NCI-H2196 treated with DMSO at 0.1 percent for 48 hours (cell line): ENCODE results near the gene CD69.

Experiments used
- DNase-seq: peaks from one replicate; lab custom pipeline; 2025; ENCODE audit not compliant: unreplicated experiment; lab: John Stamatoyannopoulos, UW

Gene CD69

GRCh38 chr12:9760699-9761418 lies at the start of gene CD69:
CD69 (minus strand) TSS chr12:9760901; CDS start chr12:9760820, 81 bp downstream.
- no peak for DNase-seq

GRCh38 chr12:9809866-9810265 lies 49.2 kb upstream of the CD69 start:
- no peak for DNase-seq

- no peak for DNase-seq
Observed at GRCh38 chr12:9809338-9809737, 48.6 kb upstream of the CD69 start.

GRCh38 chr12:9808504-9808903 lies 47.8 kb upstream of the CD69 start:
- DNase-seq = no peak

GRCh38 chr12:9806714-9807113 lies 46.0 kb upstream of the CD69 start:
- DNase-seq = no peak

GRCh38 chr12:9805883-9806282 lies 45.2 kb upstream of the CD69 start:
- no peak for DNase-seq

GRCh38 chr12:9799961-9800360 lies 39.3 kb upstream of the CD69 start:
- no peak for DNase-seq

GRCh38 chr12:9797722-9798619 lies 37.3 kb upstream of the CD69 start:
- peak; percentile 0 for DNase-seq

- DNase-seq = no peak
Observed at GRCh38 chr12:9796971-9797370, 36.3 kb upstream of the CD69 start.

- no peak for DNase-seq
Observed at GRCh38 chr12:9796346-9796745, 35.6 kb upstream of the CD69 start.

GRCh38 chr12:9795945-9796344 lies 35.2 kb upstream of the CD69 start:
- no peak for DNase-seq

- DNase-seq = no peak
Observed at GRCh38 chr12:9794484-9795093, 33.9 kb upstream of the CD69 start.

GRCh38 chr12:9793779-9794395 lies 33.2 kb upstream of the CD69 start:
- no peak for DNase-seq

GRCh38 chr12:9792961-9793617 lies 32.4 kb upstream of the CD69 start:
- no peak for DNase-seq

- no peak for DNase-seq
Observed at GRCh38 chr12:9792185-9792900, 31.6 kb upstream of the CD69 start.

- no peak for DNase-seq
Observed at GRCh38 chr12:9786726-9787717, 26.3 kb upstream of the CD69 start.

- no peak for DNase-seq
Observed at GRCh38 chr12:9784816-9785215, 24.1 kb upstream of the CD69 start.

GRCh38 chr12:9784326-9784725 lies 23.6 kb upstream of the CD69 start:
- DNase-seq = no peak
